Right ventricle myocardium superior (tissue), 1 donor: ENCODE data around the gene HAPLN2. TPM values are rescaled to one million over a fixed set of nuclear protein-coding genes. Genes with fewer than 3 reads are reported as not detected.
"Not testable (repeated sequence)": the region's sequence is repeated elsewhere in the genome, so short reads cannot be mapped to it uniquely, and the experiment has no call there.

Source experiments
- ATAC-seq: fragments of 200-7000 bp; cut with Tn5 transposase; one replicate; pipeline ENCODE4 v1.9.1; 2020; ENCODE audit warnings: mild to moderate bottlenecking; ENCODE audit not compliant: poor library complexity
- DNase-seq: peaks from one replicate; pipeline ENCODE4 v3.0.0-alpha.2; 2020
- intact Hi-C: fragments of 100-400 bp; cut with DNase I; formaldehyde crosslinking; loops from one replicate; pipeline ENCODE4 v1.11.2; 2022
- total RNA-seq: library from RNA; stranded (reverse); fragmentation: NEBNext Ultra II Directional; extraction: Animal tissue kit (Norgen Biotek cat#: 25700); gene quantifications from one replicate; pipeline ENCODE4 v1.2.1, GENCODE V29; 2021
- donor health status: DM: no; HTN: yes; CAD: no; lungs with severe emphysema.

The HAPLN2 gene
- total RNA-seq, 1 donor from 2014 or later, result 1.6 TPM

GRCh38 chr1:156608036-156608674 is 11.1 kb upstream of the HAPLN2 start:
- DNase-seq, result no peak
- intact Hi-C loops, result loop anchor here (5.0 kb wide), 2 partner anchors 161 to 221 kb away; no protein-coding TSS in a partner anchor
- ATAC-seq, result peak; percentile 97

DNA sequence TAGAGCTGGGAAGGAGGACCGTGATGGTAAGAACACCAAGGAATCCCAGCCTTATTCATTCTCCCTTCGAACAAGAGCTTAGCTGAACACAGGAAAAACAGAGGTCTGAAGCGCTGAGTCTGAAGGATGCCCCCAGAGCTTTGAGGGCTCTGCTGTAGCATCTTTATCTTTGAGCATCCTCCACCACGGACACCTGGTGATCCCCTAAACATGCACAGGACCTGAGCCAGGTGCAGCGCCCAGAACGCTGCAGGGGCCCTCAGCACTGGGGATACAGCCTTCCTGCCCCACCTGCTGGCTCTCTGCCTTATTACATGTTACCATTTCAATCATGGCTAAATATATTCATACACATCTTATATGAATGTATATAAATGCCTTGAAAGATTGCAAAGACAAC is 10.2 kb upstream of the HAPLN2 start:
- ATAC-seq (no peak), DNase-seq (no peak)
- intact Hi-C loops, result loop anchor here (5.0 kb wide), 2 partner anchors 162 to 222 kb away; no protein-coding TSS in a partner anchor

- DNase-seq, intact Hi-C loops, ATAC-seq: not testable (repeated sequence)
Observed at GRCh38 chr1:156610072-156610471, 9.1 kb upstream of the HAPLN2 start.

DNA sequence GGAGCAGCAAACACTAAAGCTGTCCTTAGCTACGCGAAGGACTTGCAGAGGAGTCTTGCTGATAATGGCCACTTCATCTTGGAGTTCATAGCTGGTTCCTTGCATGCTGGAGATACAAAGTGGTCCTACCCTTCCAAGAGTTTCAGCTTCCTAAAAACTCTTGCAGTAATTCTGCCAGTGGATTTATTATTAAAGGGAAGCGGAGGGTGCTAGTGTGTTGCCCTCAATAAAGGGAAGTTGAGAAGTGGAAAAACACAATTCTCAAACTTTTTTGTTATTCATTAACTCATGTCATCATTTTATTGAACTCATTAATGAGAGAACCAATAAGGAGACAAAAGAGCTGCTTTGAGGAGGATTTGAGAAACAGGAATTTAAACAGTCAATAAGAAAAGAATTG is 6.5 kb upstream of the HAPLN2 start:
- DNase-seq (no peak), ATAC-seq (no peak)
- intact Hi-C loops, result no loop called here

- DNase-seq, result no peak
- intact Hi-C loops, result no loop called here
- ATAC-seq, result peak; percentile 13
Observed at GRCh38 chr1:156615946-156616345, 3.3 kb upstream of the HAPLN2 start.

DNA sequence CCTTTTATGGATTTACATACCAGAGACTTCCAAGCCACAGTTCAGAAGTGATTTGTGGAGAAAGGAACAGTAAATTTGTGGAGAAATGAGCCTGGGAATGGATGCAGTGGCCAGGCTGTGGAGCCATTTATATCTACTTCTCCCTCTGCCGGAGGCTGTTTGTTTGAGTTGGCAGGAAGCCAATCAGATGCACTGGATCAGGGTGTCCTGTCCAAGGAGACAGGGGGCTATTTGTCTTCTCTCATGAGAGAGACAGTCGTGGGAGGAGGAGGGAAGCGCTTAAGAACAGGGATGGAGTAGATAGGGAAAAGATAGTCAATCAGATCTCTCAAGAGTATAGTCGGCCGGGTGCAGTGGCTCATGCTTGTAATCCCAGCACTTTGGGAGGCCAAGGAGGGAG is 2.8 kb upstream of the HAPLN2 start:
- intact Hi-C loops, result no loop called here

DNA sequence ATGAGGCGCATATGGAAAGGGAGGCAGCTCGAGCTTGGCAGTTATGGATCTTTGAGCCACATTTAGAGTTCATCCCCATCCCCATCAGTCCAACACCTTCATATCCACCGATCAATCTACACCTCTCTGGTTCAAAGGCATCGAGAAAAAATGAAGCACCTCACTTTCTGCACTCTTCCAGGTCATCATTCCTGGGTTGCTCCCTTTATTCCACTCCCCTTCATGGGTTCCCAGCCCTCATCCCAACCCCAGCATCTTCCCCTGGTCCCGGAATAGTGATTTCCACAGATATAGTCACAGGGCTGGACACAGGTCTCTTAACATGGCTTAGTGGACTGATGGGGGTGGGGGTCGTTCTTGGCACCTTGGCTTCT is 354 bp downstream of the HAPLN2 start:
- intact Hi-C loops, result no loop called here
- DNase-seq, result no peak
- ATAC-seq, result no peak

More for the DNA sequence above, 2.8 kb upstream of the HAPLN2 start:
- DNase-seq (peak; percentile 51), ATAC-seq (peak; percentile 83)

DNA sequence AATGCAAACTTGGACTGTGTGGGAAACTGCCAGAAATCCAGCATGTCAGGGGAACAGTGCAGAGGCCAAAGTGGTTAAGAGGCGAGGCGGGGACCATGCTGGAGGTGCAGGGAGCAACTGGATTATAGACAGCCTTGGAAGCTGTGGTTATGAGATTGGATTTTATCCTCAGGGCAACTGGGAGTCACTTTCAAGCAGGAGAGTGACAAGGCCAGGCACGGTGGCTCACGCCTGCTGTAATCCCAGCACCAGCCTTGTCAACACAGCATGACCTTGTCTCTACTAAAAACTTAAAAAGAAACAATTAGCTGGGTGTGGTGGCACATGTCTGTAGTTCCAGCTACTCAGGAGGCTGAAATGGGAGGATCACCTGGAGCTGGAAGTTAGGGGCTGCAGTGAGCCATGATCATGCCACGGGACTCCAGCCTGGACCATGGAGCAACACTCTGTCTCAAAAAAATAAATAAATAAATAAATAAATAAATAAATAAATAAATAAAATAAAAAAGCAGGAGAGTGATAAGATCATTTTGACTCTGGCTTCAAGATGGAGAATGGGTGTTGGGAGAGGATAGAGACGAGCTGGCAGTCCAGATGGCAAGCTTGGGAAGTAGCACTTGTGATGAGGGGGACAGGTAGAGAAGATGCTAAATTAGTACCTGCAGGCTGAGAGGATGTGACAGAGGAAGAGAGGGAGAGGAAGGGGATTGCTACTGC is 3.5 kb downstream of the HAPLN2 start:
- no peak for ATAC-seq
- intact Hi-C loops, result no loop called here
- no peak for DNase-seq

GRCh38 chr1:156623946-156624813 is 5.0 kb downstream of the HAPLN2 start:
- peak; percentile 79 for ATAC-seq
- intact Hi-C loops, result no loop called here
- DNase-seq, result peak; percentile 70

DNA sequence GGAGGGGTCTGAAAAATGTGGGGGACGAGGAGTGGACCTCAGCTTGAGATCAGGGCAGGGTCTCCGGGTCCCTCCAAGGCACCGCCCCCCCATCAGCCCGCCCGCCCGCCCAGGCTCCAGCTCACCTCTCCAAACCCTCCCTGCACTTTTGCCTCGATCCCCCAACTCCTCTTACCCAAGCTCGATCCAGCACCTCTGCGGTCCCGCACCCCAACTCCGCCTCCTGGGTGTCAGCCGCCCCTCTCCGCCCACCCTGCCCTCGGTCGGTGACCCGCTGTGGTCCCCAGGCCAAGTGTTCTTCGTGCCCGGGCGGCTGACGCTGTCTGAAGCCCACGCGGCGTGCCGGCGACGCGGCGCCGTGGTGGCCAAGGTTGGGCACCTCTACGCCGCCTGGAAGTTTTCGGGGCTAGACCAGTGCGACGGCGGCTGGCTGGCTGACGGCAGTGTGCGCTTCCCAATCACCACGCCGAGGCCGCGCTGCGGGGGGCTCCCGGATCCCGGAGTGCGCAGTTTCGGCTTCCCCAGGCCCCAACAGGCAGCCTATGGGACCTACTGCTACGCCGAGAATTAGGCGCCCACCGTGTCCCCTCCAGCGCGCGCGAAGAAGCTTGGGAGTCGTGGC is 5.7 kb downstream of the HAPLN2 start:
- intact Hi-C loops, result no loop called here

GRCh38 chr1:156625436-156626078 is 6.3 kb downstream of the HAPLN2 start:
- ATAC-seq (peak; percentile 70), DNase-seq (peak; percentile 74)
- intact Hi-C loops, result no loop called here

More for the DNA sequence above, 5.7 kb downstream of the HAPLN2 start:
- DNase-seq, result no peak
- peak; percentile 17 for ATAC-seq

DNA sequence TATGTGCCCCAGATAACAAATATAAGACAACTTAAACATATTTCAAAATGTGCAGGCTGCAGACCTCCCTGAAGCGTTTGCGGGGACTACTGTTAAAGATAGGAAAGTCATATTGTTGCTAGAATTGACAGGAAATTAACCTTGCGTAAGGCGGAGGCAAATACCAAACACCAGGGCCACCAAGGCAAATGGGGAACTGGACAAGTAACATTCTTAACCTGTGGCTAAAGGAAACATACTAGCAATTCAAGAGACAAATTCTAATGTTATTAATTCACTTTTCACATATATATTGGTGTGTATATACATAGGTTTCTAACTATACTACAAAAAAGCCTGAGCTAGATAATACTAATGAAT is 6.8 kb downstream of the HAPLN2 start:
- no peak for DNase-seq
- ATAC-seq, result no peak
- intact Hi-C loops, result no loop called here

- intact Hi-C loops, result loop anchor here (1.0 kb wide), 1 partner anchor 30 kb away; no protein-coding TSS in a partner anchor
- DNase-seq (no peak), ATAC-seq (no peak)
Observed at GRCh38 chr1:156627313-156627880, 8.2 kb downstream of the HAPLN2 start.

- intact Hi-C loops, result no loop called here
Observed at GRCh38 chr1:156629823-156630449, 10.7 kb downstream of the HAPLN2 start.

GRCh38 chr1:156631152-156631551 is 11.9 kb downstream of the HAPLN2 start:
- DNase-seq, intact Hi-C loops, ATAC-seq: not testable (repeated sequence)

More at GRCh38 chr1:156629823-156630449, 10.7 kb downstream of the HAPLN2 start:
- ATAC-seq, result no peak
- DNase-seq, result no peak

DNA sequence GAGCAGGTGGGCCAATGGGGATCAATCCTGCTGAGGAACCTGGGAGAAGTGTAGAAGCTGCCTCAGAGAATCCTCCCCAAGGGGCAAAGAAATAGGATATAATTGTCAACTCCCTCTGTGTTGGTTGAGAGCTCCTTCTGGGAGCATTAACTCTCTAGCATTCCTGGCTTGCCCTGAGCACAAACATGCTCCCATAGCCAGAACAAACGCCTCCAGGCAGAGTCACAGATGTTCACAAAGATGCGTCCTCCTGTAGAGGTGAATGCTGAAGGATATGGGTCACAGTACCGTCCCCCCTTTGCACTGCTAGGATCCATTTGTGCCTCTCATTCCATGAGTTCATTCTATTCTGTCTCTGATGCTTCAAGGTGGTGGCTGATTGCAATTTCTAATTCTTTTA is 13.1 kb downstream of the HAPLN2 start:
- DNase-seq (no peak), ATAC-seq (no peak)
- intact Hi-C loops, result no loop called here

DNA sequence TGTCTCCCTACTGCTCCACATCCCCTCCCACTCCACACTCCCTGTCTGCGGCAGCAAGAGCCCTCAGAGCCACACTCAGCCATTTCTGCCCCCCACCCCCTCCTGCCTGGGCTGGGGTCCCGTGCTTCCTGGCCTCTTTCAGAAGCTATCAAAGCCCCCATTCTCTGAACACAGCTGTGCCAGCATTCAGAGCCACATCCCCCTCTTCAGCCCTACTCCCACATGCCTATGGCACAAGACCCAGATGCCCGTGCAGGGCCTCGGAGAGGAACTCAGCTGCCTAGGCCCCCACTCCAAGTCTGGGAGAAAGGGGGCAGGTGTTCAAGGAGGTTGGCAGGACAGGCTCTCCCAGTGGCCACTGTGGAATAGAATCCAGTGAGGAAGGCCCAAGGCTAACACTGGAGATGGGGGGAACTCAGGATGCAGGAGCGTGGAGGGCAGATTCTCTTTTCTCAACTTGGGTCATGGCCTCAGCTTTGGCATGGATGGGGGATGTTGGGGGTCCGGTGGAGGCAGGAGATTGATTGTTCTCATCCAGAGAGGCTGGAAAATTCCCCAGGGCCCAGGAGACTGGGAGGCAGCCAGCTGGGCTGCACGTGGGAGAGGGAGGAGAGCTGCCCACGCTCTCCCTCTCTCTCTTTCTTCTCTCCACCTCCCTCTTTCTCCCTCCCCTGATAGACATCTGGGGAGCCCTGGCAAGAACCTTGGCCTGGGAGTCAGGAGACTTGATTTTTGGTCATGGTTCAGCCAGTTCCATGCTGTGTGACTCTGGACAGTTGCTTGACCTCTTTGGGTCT is 19.2 kb downstream of the HAPLN2 start:
- intact Hi-C loops, result no loop called here
- ATAC-seq (no peak), DNase-seq (no peak)
